AG09309 (cell line): ENCODE results near the gene MTFR1L.

ENCODE experiments used
- DNase-seq: peaks from one replicate; pipeline ENCODE4 v3.0.0-alpha.2; 2010; ENCODE audit warnings: low read depth
- H3K4me3 ChIP-seq: 2 replicates; pipeline ENCODE4 v1.5.1; 2011; ENCODE audit warnings: mild to moderate bottlenecking, low read depth, low read length, moderate library complexity; ENCODE audit not compliant: control insufficient read depth
- CTCF ChIP-seq: IDR thresholded peaks from 2 replicates; pipeline ENCODE4 v1.5.1; 2011; ENCODE audit warnings: mild to moderate bottlenecking, low read depth, low read length, inconsistent platforms; ENCODE audit not compliant: insufficient read depth, control insufficient read depth; ENCODE audit errors: missing control alignments

MTFR1L gene

GRCh38 chr1:25861316-25862286 is 41.8 kb downstream of the MTFR1L start:
- no peak overlapping the region for H3K4me3 ChIP-seq
- no peak for TF ChIP-seq CTCF
- no peak for DNase-seq

DNA sequence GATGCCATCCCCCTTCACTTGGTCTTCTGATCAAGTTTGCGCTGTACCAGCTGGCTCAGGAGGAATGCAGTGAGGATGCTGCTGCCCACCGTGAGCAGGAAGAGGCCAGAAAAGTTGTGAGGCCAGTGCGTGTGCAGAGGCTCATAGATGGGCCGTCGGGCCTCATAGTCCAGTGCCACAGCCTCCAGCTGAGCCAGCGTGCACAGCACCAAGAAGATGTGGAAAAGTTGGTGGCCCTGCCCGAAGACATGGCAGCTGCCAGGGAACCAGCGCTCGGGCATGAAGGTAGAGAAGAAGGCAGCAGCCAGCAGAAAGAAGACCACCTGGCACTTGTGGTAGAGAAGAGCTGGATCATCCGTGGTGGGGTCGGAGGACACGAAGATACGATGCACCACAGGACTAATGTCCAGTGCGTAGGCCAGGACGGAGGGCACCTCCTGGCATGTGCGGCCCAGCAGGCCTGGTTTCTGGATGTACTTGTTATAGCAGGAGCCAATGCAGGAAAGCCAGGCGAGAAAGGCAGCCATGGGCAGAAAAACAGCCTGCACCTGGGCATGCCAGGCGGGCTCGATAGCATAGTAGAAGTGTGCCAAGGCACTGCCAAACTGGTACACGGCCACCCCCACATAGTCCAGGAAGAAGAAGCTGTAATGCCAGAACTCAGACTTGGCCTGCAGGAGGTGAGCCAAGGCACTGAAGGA is 43.2 kb downstream of the MTFR1L start:
- no peak for DNase-seq

GRCh38 chr1:25863486-25864262 is 43.9 kb downstream of the MTFR1L start:
- DNase-seq: no peak
- no peak for TF ChIP-seq CTCF
- no peak overlapping the region for H3K4me3 ChIP-seq

More for the DNA sequence above, 43.2 kb downstream of the MTFR1L start:
- no peak for TF ChIP-seq CTCF
- H3K4me3 ChIP-seq: no peak overlapping the region

DNA sequence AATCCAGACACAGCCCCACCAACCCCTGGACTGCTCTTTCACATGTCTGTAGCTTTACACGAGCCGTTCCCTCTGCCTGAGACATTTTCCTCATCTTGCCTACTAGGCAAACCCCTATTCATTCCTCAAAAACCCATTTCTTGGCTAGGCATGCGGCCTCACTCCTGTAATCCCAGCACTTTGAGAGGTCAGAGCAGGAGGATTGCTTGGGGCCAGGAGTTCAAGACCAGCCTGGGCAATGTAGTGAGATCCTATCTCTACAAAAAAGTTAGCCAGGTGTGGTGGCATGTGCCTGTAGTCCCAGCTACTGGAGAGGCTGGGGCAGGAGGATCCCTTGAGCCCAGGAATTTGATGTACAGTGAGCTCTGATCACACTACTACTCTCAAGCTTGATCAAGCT is 44.7 kb downstream of the MTFR1L start:
- TF ChIP-seq CTCF: no peak
- H3K4me3 ChIP-seq: no peak overlapping the region
- no peak for DNase-seq

DNA sequence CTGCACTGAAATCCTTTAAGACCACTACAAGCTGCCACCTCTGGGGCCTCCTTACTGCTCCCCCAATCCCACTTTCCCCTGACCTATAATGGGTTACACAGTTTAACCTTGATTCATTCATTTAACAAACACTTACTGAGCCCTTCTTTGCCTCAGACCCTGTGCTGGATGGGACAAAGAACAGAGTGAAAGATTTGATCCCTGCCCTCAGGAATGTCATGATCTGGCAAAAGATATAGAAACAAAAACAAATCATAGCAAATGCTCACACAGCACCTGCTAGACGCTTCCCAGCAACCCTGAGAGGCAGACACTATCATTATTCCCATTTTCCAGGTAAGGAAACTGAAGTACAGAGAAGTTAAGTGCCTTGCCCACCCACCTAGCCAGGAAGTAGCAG is 46.5 kb downstream of the MTFR1L start:
- TF ChIP-seq CTCF: no peak
- no peak for DNase-seq
- no peak overlapping the region for H3K4me3 ChIP-seq
